Measurements from ENCODE around the gene RLBP1.
A peak's percentile ranks its signal among the peaks of the same experiment; 100 is the strongest.

- TF ChIP-seq POLR2A (IDR thresholded peaks at IDR 0.05) = no peak
- peak; percentile 59 to 66 (median 62) for TF ChIP-seq CTCF (IDR thresholded peaks at IDR 0.05)
Observed at GRCh38 chr15:89171136-89172072, 50.0 kb downstream of the RLBP1 start.

All from right lobe of liver (tissue), 4 donors.